ENCODE data around the gene ATP5F1D.

DNA sequence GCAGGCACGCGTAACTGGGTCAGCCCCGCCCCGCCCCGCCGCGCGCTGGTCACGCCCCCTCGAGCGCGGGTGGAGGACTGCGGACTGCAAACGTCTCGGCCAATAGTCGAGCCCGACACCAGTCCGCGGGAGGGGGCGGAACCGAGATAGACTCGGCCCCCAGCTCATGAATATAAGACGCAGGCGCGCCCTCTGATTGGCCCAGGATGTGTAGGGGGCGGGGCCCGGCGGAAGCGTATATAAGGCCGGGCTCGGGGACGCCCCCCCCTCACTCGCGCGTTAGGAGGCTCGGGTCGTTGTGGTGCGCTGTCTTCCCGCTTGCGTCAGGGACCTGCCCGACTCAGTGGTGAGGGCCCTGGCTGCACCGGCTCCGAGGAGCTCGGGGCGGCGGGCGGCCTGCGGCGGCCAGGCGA, 27.5 kb downstream of the ATP5F1D start, which contains the start of gene CIRBP:
- TF ChIP-seq ZNF678 (CRISPR knock-in tag; IDR thresholded peaks at IDR 0.05) (no peak), POLR2AphosphoS5 (IDR thresholded peaks at IDR 0.05; ENCODE audit: low read depth, low read length) (peak; percentile 98), GABPA (IDR thresholded peaks at IDR 0.05; ENCODE audit: low read depth, low read length) (no peak), GABPA (CRISPR knock-in tag; IDR thresholded peaks at IDR 0.05; ENCODE audit: low read depth) (no peak), HMG20B (CRISPR knock-in tag; conservative IDR thresholded peaks at IDR 0.05) (no peak), ZBTB33 (CRISPR knock-in tag; IDR thresholded peaks at IDR 0.05) (peak; percentile 4; the same call in 1 of the 2 replicates), SRSF9 (IDR thresholded peaks at IDR 0.05; ENCODE audit: borderline replicate concordance, insufficient read depth, low read depth, low read length, poor library complexity, severe bottlenecking) (no peak), SMARCE1 (IDR thresholded peaks at IDR 0.05; ENCODE audit: borderline replicate concordance) (no peak), HDAC1 (CRISPR knock-in tag; IDR thresholded peaks at IDR 0.05) (peak; percentile 59), SP1 (IDR thresholded peaks at IDR 0.05) (peak; percentile 77), SP1 (CRISPR knock-in tag; IDR thresholded peaks at IDR 0.05) (peak; percentile 95), CTCF (CRISPR knock-in tag; IDR thresholded peaks at IDR 0.05) (no peak), IRF1 (CRISPR knock-in tag; IDR thresholded peaks at IDR 0.05; ENCODE audit: low read depth) (no peak), SRSF1 (optimal IDR thresholded peaks at IDR 0.05; ENCODE audit: low read depth, low read length) (peak; percentile 99)
- TF ChIP-seq, protein P1, sequence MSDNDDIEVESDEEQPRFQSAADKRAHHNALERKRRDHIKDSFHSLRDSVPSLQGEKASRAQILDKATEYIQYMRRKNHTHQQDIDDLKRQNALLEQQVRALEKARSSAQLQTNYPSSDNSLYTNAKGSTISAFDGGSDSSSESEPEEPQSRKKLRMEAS (IDR thresholded peaks at IDR 0.05): 0 out of 2 replicates have a peak, but pooled peaks have one; percentile 25

Data from HepG2 (cell line).